Endodermal cell (in vitro differentiated cells): ENCODE measurements around the gene TDRD3. TPM values are rescaled to one million over a fixed set of nuclear protein-coding genes. Genes with fewer than 3 reads are reported as not detected.
A peak's percentile ranks its signal among the peaks of the same experiment; 100 is the strongest.

Experiments
- DNase-seq: peaks from one replicate; pipeline ENCODE4 v3.0.0-alpha.2; 2017
- H3K27ac ChIP-seq: 2 replicates; pipeline ENCODE4 v1.5.1; 2013; ENCODE audit warnings: mild to moderate bottlenecking, low read depth, low read length, moderate library complexity
- H3K27me3 ChIP-seq: 2 replicates; pipeline ENCODE4 v1.6.1; 2013; ENCODE audit warnings: mild to moderate bottlenecking, low read length, moderate library complexity; ENCODE audit not compliant: insufficient read depth, control insufficient read depth, poor library complexity, severe bottlenecking
- H3K36me3 ChIP-seq: 2 replicates; pipeline ENCODE4 v1.7.0; 2013; ENCODE audit warnings: mild to moderate bottlenecking, low read length, moderate library complexity; ENCODE audit not compliant: control insufficient read depth, insufficient read depth
- H3K4me1 ChIP-seq: one replicate; pipeline ENCODE4 v1.7.0; 2013; ENCODE audit warnings: low read length; ENCODE audit not compliant: control insufficient read depth, insufficient read depth
- H3K4me3 ChIP-seq: 2 replicates; pipeline ENCODE4 v1.5.1; 2013; ENCODE audit warnings: mild to moderate bottlenecking, low read length, moderate library complexity
- H3K9ac ChIP-seq: 2 replicates; pipeline ENCODE4 v1.6.1; 2013; ENCODE audit warnings: mild to moderate bottlenecking, low read length, moderate library complexity; ENCODE audit not compliant: poor library complexity, severe bottlenecking; ENCODE audit errors: extremely low read depth
- H3K9me3 ChIP-seq: 2 replicates; pipeline ENCODE4 v1.6.1; 2013; ENCODE audit warnings: mild to moderate bottlenecking, low read length, moderate library complexity; ENCODE audit not compliant: control insufficient read depth
- H3K27ac Mint-ChIP-seq: 2 replicates; pipeline ENCODE4 v1.8.0; 2020; ENCODE audit warnings: mixed read lengths
- H3K27me3 Mint-ChIP-seq: 2 replicates; pipeline ENCODE4 v1.8.0; 2021; ENCODE audit warnings: mild to moderate bottlenecking, mixed read lengths; ENCODE audit not compliant: insufficient read depth
- H3K36me3 Mint-ChIP-seq: 2 replicates; pipeline ENCODE4 v1.8.0; 2020; ENCODE audit warnings: low read depth, mixed read lengths
- H3K4me1 Mint-ChIP-seq: 2 replicates; pipeline ENCODE4 v1.8.0; 2020; ENCODE audit warnings: mixed read lengths
- H3K4me3 Mint-ChIP-seq: 2 replicates; pipeline ENCODE4 v1.8.0; 2020; ENCODE audit warnings: mild to moderate bottlenecking, moderate library complexity, mixed read lengths
- H3K9me3 Mint-ChIP-seq: 2 replicates; pipeline ENCODE4 v1.8.0; 2020; ENCODE audit warnings: mild to moderate bottlenecking, mixed read lengths
- CTCF ChIP-seq: fragments of 200-600 bp; sonication (generic); conservative IDR thresholded peaks from 2 replicates; pipeline ENCODE4 v1.5.0; 2021; ENCODE audit warnings: antibody characterized with exemption, mild to moderate bottlenecking
- WGBS, 2 experiments: methylation state at CpG; one replicate each; pipeline versions ENCODE4 v1.1.5 to v1.1.7; 2013; ENCODE audit warnings: missing lambda C conversion rate in 2 of 2, mixed read lengths in 1 of 2; ENCODE audit not compliant: insufficient coverage in 1 of 2, insufficient read length in 1 of 2; 5-methylcytosine and 5-hydroxymethylcytosine counted together
- total RNA-seq, 2 donors: library from RNA; stranded (reverse); fragmentation: NEBNext Ultra II Directional in 1 of 2; extraction: Animal tissue kit (Norgen Biotek cat#: 25700) in 1 of 2; gene quantifications; 2 replicates in 1 of 2; 3 replicates in 1 of 2; pipeline ENCODE4 v1.2.1, GENCODE V29; 2021

The TDRD3 gene
- total RNA-seq, 2 donors from 2014 or later: 25.3 to 36.1 TPM

GRCh38 chr13:60348097-60348496 is 48.9 kb upstream of the TDRD3 start:
- peaks cover 3% of the 10 kb centered on the region for H3K27me3 Mint-ChIP-seq
- peak overlapping the region; percentile 32 for H3K27ac Mint-ChIP-seq
- no peak overlapping the region for H3K4me3 Mint-ChIP-seq
- H3K4me3 ChIP-seq: no peak overlapping the region
- H3K9ac ChIP-seq: no peak overlapping the region
- H3K9me3 ChIP-seq: peaks cover 12% of the 10 kb centered on the region
- no peaks in the 10 kb centered on the region for H3K36me3 ChIP-seq
- H3K4me1 Mint-ChIP-seq: peaks cover 13% of the 10 kb centered on the region
- no peak for DNase-seq
- no peak for TF ChIP-seq CTCF
- H3K9me3 Mint-ChIP-seq: peaks cover 7% of the 10 kb centered on the region
- H3K36me3 Mint-ChIP-seq: no peaks in the 10 kb centered on the region
- H3K27me3 ChIP-seq: no peaks in the 10 kb centered on the region
- WGBS, 2 experiments: 61% methylated on average over 3 of the region's 3 CpGs; no CpG with 5 or more reads in 1 of the 2 experiments
- peaks cover 7% of the 10 kb centered on the region for H3K4me1 ChIP-seq
- H3K27ac ChIP-seq: no peak overlapping the region

- Histone ChIP-seq H3K9me3 (peaks cover 13% of the 10 kb centered on the region), H3K9ac (no peak overlapping the region), H3K27me3 (no peaks in the 10 kb centered on the region), H3K4me3 (no peak overlapping the region), H3K27ac (no peak overlapping the region), H3K36me3 (no peaks in the 10 kb centered on the region), H3K4me1 (peaks cover 7% of the 10 kb centered on the region)
- no peak overlapping the region for H3K27ac Mint-ChIP-seq
- H3K36me3 Mint-ChIP-seq: no peaks in the 10 kb centered on the region
- peaks cover 3% of the 10 kb centered on the region for H3K27me3 Mint-ChIP-seq
- no peak for DNase-seq
- TF ChIP-seq CTCF: no peak
- peaks cover 13% of the 10 kb centered on the region for H3K4me1 Mint-ChIP-seq
- 85 to 95% methylated on average over 2 of the region's 2 CpGs for WGBS, 2 experiments
- peaks cover 7% of the 10 kb centered on the region for H3K9me3 Mint-ChIP-seq
- no peak overlapping the region for H3K4me3 Mint-ChIP-seq
Measured at GRCh38 chr13:60351326-60351725, 45.7 kb upstream of the TDRD3 start.

GRCh38 chr13:60351855-60352615 is 45.0 kb upstream of the TDRD3 start:
- 86 to 89% methylated on average over 3 of the region's 4 CpGs for WGBS, 2 experiments
- Histone ChIP-seq H3K36me3 (no peaks in the 10 kb centered on the region), H3K4me1 (peaks cover 7% of the 10 kb centered on the region), H3K27ac (no peak overlapping the region), H3K9ac (no peak overlapping the region), H3K4me3 (peak overlapping the region; percentile 26), H3K27me3 (no peaks in the 10 kb centered on the region), H3K9me3 (peaks cover 13% of the 10 kb centered on the region)
- Mint-ChIP-seq H3K27ac (no peak overlapping the region), H3K36me3 (no peaks in the 10 kb centered on the region), H3K4me1 (peaks cover 13% of the 10 kb centered on the region), H3K27me3 (peaks cover 3% of the 10 kb centered on the region), H3K4me3 (no peak overlapping the region), H3K9me3 (peaks cover 7% of the 10 kb centered on the region)
- no peak for TF ChIP-seq CTCF
- no peak for DNase-seq
